Medulla oblongata (tissue), 1 donor: ENCODE measurements around the gene G3BP1.
"Not testable (repeated sequence)": the region's sequence is repeated elsewhere in the genome, so short reads cannot be mapped to it uniquely, and the experiment has no call there.

ENCODE experiments used
- DNase-seq: peaks from one replicate; pipeline ENCODE4 v3.0.0-alpha.2; 2015; ENCODE audit errors: extremely low spot score

Gene G3BP1

DNA sequence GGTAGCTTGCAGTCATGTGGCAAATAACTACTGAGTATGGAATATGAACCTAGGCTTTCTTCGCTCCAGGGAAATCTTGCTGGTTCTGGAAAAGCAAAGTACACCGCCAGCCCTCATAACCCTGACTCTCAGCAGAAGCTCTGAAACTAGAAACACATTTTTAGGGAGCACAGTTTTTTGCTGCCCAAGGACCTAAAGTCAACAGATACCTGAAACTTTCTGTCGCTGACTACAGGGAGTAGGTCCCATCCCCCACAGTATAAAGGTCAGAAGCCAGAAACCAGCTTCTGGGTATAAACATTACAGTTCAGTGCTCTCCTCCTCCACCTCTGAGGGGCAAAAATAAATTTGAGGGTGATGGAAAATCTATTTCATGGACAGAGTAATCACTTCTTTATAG, 16.4 kb upstream of the G3BP1 start:
- no peak for DNase-seq

GRCh38 chr5:151757233-151758140, 14.3 kb upstream of the G3BP1 start:
- no peak for DNase-seq

GRCh38 chr5:151758141-151758429, 13.7 kb upstream of the G3BP1 start:
- DNase-seq, result no peak

- DNase-seq, result peak; percentile 98
These were observed 13.1 kb upstream of the G3BP1 start, which contains the start of gene ATOX1 for GRCh38 chr5:151758430-151759241. Gene ATOX1, minus strand, starts transcription at chr5:151758631. Its CDS starts 80 bp downstream, at chr5:151758551.

- DNase-seq, result no peak
These were observed 7.0 kb upstream of the G3BP1 start for GRCh38 chr5:151764801-151765200.

GRCh38 chr5:151766975-151767374, 4.8 kb upstream of the G3BP1 start:
- no peak for DNase-seq

DNA sequence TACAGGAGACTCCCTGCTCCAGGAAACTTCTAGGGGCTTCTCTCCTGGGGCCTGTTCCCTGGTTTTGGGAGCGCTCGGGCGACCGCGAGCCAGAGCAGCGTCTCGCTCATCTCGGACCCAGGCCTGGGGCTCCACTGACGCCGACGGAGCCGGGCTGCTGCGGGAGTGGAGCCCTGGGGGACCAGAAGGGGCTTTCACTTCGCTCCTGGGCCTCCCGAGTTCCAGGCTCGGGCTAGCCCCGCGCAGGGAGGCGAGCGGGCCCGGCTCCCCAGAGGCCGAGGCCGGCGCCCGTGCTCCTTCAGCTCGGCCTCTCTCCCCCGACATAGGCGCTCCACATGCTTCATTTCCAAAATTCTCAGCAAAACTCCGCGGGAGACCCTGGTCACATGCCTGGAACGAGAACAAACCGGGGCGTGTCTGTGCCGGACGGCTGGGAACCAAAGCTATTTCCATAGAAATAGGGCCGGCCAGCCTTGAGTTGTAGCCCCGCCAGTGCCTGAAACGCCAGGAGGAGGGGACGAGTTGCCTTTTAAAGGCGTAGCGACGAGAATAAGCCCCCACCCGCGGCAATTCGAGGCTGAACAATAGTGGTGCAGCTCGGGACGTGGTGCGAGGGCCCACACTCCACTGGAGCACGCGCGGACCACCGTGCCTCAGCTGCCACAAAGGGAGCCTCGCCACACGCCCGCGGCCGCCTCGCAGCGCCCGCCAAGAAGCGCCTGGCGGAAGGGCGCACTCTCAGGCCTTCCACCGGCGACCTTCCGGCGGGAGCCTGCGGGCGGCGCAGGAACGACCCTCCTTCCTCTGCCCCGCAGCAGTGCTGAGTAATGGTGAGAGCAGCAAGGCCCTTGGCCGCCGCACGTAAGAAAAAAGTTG, 1.1 kb upstream of the G3BP1 start:
- DNase-seq, result peak; percentile 79

- DNase-seq, result no peak
These were observed 483 bp downstream of the G3BP1 start for GRCh38 chr5:151772029-151772845.

- peak; percentile 43 for DNase-seq
These were observed 1.2 kb downstream of the G3BP1 start for GRCh38 chr5:151772846-151773561.

- no peak for DNase-seq
These were observed 2.2 kb downstream of the G3BP1 start for GRCh38 chr5:151773951-151774350.

- no peak for DNase-seq
These were observed 3.4 kb downstream of the G3BP1 start for GRCh38 chr5:151775025-151775606.

GRCh38 chr5:151779531-151780125, 7.9 kb downstream of the G3BP1 start:
- no peak for DNase-seq

GRCh38 chr5:151780348-151780747, 8.6 kb downstream of the G3BP1 start:
- DNase-seq, result no peak

GRCh38 chr5:151781201-151781600, 9.4 kb downstream of the G3BP1 start:
- DNase-seq, result no peak

DNA sequence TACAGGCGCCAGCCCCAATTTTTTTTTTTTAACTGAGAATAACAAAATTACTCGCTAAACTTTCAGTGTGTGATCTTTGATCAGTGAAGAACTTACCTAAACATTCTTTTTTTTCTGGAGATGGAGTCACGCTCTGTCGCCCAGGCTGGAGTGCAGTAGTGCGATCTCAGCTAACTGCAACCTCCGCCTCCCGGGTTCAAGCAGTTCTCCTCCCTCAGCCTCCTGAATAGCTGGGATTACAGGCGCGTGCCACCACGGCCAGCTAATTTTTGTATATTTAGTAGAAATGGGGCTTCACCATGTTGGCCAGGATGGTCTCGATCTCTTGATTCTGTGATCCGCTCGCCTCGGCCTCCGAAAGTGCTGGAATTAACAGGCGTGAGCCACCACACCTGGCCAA, 11.9 kb downstream of the G3BP1 start:
- DNase-seq, result not testable (repeated sequence)

GRCh38 chr5:151784141-151784540, 12.4 kb downstream of the G3BP1 start:
- no peak for DNase-seq

DNA sequence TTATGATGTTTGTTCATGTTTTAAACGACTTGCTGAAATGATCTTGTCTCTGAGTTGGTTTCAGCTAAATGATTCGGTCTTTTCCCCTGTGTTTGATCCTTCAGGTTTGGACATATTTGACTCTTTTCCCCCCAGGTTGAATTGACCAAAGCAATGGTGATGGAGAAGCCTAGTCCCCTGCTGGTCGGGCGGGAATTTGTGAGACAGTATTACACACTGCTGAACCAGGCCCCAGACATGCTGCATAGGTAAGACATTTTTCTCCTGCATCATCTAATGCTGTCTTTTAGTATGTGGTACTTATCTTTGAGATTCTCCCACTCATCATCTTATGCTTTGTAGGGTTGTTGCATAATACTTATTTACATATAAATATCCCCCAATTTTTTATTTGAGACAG, 14.7 kb downstream of the G3BP1 start:
- DNase-seq, result no peak

DNA sequence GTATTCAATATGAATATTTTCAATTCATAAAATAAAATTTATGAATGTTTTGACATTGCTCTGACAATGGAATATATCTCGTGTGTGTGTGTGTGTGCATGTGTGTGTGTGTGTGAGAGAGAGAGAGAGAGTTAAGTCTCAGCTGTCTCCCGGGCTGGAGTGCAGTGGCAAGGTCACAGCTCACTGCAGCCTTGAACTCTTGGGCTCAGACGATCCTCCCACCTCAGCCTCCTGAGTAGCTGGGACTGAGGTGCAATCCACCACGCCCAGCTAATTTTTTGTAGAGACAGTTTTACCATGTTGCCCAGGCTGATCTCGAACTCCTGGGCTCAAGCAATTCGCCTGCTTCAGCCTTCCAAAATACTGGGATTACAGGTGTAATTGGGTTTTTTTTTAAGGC, 16.1 kb downstream of the G3BP1 start:
- DNase-seq, result no peak

- DNase-seq, result no peak
These were observed 21.6 kb downstream of the G3BP1 start for GRCh38 chr5:151793358-151793757.

- no peak for DNase-seq
These were observed 23.7 kb downstream of the G3BP1 start for GRCh38 chr5:151795426-151795825.
